HTERT RPE-1 (cell line): Measurements from ENCODE around the gene DGKI.
"Not testable (repeated sequence)": the region's sequence is repeated elsewhere in the genome, so short reads cannot be mapped to it uniquely, and the experiment has no call there.

Source experiments
- in situ Hi-C: fragments of 300-500 bp; cut with MboI; formaldehyde crosslinking; loops from 4 replicates; pipeline ENCODE4 v1.14.3; 2020; ENCODE audit warnings: low sequenced_read_pairs

The DGKI gene

GRCh38 chr7:137836541-137836940, 10.2 kb downstream of the DGKI start:
- in situ Hi-C loops: no loop called here

- in situ Hi-C loops: no loop called here
Observed at GRCh38 chr7:137836113-137836509, 10.7 kb downstream of the DGKI start.

DNA sequence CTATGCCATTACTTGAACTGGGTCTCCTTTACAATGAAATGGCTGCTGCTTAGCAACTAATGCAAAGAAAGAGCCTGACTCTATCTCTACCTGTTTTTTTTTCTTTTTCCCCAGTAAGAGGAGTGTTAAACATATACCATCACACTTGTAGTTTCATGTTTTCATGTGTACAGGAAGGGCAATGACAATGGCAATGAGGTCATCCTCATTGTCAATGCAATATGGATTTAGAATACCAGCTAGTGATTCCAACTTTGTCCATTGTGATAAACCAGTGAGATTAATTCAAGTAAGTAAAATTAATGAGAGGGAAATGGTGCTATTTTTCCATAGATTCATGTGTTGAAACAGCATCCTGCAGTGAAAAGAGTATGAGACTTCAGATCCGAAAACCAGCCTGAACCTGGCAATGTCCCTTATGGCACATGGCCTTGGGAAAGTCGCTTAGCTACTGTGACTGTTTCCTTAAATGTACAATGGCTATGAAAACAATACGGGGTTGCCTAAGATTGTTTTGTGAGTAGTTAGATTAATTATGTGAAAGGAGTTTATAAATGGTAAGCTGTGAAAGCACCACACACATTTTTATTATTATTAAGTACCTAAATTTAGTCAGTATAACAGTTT, 11.2 kb downstream of the DGKI start:
- in situ Hi-C loops: no loop called here

GRCh38 chr7:137834552-137834951, 12.2 kb downstream of the DGKI start:
- in situ Hi-C loops: no loop called here

DNA sequence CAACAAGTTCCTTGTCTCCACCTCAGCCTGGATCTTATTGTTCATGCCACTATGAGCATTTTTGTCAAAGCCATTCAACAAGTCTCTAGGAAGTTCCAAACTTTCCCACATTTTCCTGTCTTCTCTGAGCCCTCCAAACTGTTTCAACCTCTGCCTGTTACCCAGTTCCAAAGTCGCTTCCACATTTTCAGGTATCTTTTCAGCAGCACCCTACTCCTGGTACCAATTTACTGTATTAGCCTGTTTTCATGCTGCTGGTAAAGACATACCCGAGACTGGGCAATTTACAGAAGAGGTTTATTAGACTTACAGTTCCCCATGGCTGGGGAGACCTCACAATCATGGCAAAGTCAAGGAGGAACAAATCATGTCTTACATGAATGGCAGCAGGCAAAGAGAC, 13.8 kb downstream of the DGKI start:
- in situ Hi-C loops: not testable (repeated sequence)

DNA sequence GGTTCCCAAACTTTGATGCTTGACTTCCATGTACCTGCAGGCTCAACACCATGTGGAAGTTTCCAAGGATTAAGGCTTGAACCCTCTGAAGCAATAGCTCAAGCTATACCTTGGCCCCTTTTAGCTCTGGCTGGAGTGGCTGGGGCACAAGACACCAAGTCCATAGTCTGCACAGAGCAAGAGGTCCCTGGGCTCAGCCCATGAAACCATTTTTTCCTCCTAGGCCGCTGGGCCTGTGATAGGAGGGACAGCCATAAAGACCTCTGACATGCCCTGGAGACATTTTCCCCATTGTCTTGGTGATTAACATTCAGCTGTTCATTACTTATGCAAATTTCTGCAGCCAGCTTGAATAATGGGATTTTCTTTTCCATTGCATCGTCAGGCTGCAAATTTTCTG, 14.4 kb downstream of the DGKI start:
- in situ Hi-C loops: no loop called here

- in situ Hi-C loops: not testable (repeated sequence)
Observed at GRCh38 chr7:137831555-137831954, 15.2 kb downstream of the DGKI start.

GRCh38 chr7:137829337-137829992, 17.3 kb downstream of the DGKI start:
- in situ Hi-C loops: no loop called here

DNA sequence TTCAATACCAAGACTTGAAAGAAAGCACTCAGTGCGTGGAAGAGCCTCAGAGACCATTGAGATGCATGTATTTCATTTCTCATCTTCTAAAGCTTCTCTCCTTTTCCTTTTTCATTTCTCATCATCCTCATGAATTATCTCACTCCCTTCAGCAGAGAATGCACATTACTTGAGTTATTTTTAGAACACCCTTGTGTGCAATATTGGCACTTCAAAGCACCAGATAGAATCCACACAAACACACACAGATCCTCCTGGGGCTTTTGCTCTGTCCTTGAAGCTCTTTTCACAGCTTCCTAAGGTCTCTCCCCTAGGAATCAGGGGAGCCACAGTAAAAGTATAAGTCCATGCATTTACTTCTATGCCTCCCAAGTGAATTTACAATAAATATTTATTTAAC, 18.3 kb downstream of the DGKI start:
- in situ Hi-C loops: no loop called here

DNA sequence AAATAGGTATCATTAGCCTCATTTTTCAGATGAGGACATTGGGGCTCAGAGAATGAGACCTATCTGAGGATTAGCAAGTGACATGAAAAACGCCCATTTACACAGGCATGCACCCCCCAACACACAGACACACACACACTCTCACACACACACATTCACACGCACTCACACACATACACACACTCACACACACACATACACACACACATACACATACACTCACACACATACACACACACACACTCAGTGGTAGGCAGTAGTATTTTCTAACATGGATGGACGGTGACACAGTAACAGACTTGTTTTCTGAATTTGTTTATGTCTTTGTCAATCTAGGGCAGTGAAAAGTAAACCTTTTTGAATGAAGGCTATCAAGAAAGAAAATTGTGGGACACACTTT, 21.3 kb downstream of the DGKI start:
- in situ Hi-C loops: no loop called here

DNA sequence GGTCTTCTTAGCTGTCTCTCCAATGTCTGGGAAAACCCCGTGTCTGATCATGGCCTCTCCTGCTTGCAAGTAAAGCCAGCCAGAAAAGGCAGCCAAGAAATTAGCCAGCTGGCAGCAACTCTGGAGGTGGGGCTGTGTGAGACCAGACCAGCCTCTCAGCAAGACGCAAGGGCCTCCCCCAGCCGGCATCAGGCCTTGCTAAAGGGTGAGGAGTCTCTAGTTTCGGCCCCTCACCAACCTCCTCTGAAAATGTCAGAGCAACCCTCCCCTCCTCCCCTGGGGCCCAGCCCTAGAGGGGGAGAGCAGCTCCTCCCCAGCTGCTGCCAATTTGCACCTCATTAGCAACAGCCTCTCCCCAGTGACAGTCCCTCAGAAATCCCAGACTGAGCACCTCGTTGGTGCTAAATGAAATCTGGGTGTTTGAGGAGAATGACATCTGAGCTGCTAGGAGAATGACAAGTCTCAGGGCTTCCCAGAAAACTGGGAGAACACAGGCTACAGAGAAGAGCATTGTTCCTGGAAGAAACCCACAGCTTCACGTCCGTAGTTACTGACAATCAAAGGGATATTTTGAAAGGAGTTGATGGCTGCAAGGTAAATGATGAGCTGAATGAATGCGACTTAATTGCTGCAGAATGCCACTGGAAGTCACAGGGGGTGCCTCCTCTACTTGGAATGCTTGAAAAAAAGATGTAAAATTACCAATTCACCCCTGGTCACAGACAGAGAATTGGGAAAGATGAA, 25.9 kb downstream of the DGKI start:
- in situ Hi-C loops: no loop called here

DNA sequence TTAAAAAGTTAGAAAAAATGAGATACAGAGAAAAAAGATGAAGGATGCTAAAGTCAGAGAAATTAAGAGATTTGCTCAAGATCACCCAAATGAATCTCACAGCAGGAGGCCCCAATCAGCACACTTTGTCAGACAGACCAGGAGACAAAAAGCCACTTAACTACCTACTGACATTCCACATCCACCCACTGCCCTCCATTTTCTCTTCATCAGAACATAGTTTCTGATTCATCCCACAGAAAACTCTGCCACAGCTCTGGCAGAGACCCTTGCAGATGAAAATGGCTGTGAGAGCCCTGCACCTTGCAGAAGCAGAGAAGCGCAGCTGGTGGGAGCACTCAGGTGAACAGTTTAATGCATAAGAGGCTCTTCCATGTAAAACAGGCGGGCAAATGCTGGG, 26.6 kb downstream of the DGKI start:
- in situ Hi-C loops: no loop called here

DNA sequence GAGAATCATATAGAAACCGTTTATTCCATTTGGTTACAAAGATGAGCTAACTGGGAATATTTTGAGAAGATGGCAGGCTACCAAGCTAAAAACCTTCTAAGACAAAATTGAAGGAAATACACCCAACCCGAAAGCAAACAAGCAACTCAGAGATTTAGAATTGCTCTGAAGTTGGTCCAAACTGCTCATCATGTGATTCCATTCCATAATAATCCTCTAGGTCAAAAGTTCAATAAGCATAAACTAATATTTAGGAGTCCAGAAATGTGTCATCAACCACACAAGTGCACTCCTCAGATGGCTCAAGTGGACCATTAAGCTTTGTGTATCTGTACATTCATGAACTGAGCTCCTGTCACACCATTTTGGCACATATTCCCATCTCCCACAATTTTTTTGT, 28.7 kb downstream of the DGKI start:
- in situ Hi-C loops: no loop called here

GRCh38 chr7:137816696-137817320, 30.0 kb downstream of the DGKI start:
- in situ Hi-C loops: no loop called here

GRCh38 chr7:137813541-137813940, 33.2 kb downstream of the DGKI start:
- in situ Hi-C loops: no loop called here

GRCh38 chr7:137810248-137810647, 36.5 kb downstream of the DGKI start:
- in situ Hi-C loops: no loop called here

DNA sequence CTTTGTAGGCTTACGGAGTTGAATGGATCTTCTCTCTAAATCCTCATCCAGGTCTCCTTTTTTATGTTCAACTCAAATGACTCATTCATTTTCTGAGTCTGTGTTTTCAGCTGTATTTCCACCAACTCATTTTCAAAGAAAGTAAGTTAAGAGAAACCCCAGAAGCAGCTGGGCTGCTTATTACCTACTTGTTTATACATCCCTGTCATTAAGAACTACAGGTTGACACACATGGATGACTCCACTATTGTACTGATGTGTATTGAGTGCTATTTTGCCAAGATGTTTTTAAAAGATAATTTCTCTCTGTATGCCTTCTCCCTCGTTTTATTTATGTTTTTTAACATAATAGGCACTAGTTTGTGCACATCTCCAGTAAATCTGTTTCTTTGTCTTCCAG, 41.9 kb downstream of the DGKI start:
- in situ Hi-C loops: no loop called here

DNA sequence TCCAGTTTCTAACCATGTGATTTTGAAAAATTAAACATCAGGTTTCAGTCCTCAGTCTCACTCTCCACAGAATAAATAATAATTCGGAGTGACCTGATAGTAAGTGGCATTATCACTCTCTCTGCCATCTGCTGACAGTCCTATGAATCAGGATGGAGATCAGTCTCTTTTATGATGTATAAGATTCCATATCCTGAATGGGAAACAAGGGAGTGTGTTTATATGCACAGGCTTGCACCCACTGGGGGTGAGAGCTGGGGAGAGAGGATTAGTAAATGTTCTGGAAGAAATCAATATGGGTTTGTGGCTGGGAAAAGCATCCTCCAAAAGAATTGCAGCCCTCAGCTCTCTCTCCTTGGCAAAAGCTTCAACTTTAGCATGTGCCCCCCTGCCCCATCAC, 45.3 kb downstream of the DGKI start:
- in situ Hi-C loops: no loop called here

DNA sequence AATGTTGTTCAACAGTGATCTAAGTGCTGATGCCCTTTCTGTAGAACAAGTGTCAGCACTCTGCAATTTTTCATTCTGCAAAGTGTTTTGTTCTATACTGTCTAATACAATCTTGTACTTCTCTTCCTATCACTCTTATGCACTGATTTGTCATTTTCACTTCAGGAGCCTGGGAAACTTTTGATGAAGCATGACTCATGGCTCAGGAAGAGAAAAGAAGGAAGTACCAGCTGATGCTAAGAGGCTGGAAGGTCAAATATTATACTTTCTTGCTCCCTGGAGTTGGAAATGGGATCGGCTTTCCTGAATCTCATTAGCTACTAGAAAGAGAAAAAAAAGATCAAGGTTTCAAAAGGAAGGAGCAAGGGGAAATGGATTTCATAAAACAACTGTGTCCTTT, 45.8 kb downstream of the DGKI start:
- in situ Hi-C loops: no loop called here

DNA sequence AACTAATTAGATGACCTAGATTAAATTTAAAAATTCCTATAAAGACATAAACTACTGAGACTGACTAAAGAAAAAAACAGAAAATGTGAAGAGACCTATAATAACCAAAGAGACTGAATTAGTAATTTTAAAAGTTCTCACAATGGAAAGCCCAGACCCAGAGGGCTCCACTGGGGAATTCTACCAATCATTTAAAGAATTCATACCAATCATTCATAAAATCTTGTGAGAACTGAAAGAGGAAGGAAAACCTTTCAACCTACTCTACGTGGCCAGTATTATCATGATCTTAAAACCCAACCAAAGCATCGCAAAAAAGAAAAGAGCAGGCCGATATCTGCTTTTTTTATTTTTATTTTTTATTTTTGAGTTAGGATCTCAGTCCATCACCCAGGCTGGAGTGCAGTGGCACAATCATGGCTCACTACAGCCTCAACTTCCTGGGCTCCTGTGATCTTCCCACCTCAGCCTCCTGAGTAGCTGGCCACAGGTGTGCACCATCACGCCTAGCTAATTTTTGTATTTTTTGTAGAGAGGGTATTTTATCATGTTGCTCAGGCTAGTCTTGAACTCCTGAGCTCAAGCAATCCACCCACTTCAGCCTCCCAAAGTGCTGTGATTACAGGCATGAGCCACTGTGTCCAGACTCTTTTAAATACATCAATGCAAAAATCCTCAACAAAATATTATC, 48.6 kb downstream of the DGKI start:
- in situ Hi-C loops: no loop called here

DNA sequence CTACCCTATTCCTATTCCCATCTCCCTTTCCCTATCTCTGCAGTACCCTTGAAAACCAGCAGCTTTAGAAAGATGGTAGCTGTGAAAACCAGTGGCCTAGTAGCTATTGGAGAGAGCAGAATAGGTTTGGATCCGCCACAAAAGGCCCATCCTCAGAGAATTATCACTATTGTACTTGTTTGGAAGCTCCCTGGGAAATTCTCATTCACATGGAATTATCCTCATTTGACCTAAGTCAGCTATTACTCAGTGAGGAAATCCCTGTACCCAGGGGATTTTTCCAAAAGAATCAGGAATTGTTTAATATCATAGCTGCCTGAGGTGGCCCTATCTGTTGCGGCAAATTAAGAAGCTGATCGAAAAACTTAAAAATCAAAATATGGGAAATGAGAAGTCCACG, 51.6 kb downstream of the DGKI start:
- in situ Hi-C loops: no loop called here
